ENCODE data around the gene CDC42EP2.

CDC42EP2 gene

GRCh38 chr11:65286686-65287085 is 28.0 kb upstream of the CDC42EP2 start:
- peaks cover 28% of the 10 kb centered on the region for H3K36me3 ChIP-seq (ENCODE audit: control insufficient read depth, insufficient read depth, low read length)
- H3K9me3 ChIP-seq (ENCODE audit: control insufficient read depth, insufficient read depth, low read length), result no peaks in the 10 kb centered on the region
- no CpG with 5 or more reads among the region's 4 CpGs for WGBS (ENCODE audit: insufficient coverage, insufficient read length)
- no peak for DNase-seq (ENCODE audit: low read depth, low spot score)
- H3K27ac ChIP-seq (ENCODE audit: low read length), result no peak overlapping the region
- no peaks in the 10 kb centered on the region for H3K27me3 ChIP-seq (ENCODE audit: control insufficient read depth, insufficient read depth, low read length)
- H3K4me1 ChIP-seq (ENCODE audit: control insufficient read depth, insufficient read depth, low read length), result no peaks in the 10 kb centered on the region
- H3K4me3 ChIP-seq (ENCODE audit: low read length), result no peak overlapping the region

DNA sequence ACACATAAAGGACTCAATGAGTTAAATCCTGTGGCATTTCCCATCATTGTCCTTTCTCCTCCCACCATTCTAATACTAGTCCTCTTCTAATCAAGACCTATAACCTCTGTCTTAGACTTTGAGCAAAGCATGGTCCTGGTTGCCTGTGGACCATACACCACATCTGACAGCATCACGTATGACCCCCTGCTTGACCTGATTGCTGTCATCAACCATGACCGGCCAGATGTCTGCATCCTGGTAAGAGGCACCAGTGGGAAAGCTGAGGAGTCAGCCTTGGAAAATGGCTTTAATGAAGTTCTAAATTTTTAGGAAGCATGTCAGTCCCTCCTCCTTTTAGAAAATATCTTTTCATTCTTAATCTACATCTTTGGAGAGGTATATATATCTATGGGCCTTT is 27.1 kb upstream of the CDC42EP2 start:
- no CpG with 5 or more reads among the region's 2 CpGs for WGBS (ENCODE audit: insufficient coverage, insufficient read length)
- H3K9me3 ChIP-seq (ENCODE audit: control insufficient read depth, insufficient read depth, low read length), result no peaks in the 10 kb centered on the region
- H3K27ac ChIP-seq (ENCODE audit: low read length), result no peak overlapping the region
- H3K36me3 ChIP-seq (ENCODE audit: control insufficient read depth, insufficient read depth, low read length), result peaks cover 28% of the 10 kb centered on the region
- DNase-seq (ENCODE audit: low read depth, low spot score), result no peak
- H3K4me1 ChIP-seq (ENCODE audit: control insufficient read depth, insufficient read depth, low read length), result no peaks in the 10 kb centered on the region
- H3K27me3 ChIP-seq (ENCODE audit: control insufficient read depth, insufficient read depth, low read length), result no peaks in the 10 kb centered on the region
- H3K4me3 ChIP-seq (ENCODE audit: low read length), result no peak overlapping the region

DNA sequence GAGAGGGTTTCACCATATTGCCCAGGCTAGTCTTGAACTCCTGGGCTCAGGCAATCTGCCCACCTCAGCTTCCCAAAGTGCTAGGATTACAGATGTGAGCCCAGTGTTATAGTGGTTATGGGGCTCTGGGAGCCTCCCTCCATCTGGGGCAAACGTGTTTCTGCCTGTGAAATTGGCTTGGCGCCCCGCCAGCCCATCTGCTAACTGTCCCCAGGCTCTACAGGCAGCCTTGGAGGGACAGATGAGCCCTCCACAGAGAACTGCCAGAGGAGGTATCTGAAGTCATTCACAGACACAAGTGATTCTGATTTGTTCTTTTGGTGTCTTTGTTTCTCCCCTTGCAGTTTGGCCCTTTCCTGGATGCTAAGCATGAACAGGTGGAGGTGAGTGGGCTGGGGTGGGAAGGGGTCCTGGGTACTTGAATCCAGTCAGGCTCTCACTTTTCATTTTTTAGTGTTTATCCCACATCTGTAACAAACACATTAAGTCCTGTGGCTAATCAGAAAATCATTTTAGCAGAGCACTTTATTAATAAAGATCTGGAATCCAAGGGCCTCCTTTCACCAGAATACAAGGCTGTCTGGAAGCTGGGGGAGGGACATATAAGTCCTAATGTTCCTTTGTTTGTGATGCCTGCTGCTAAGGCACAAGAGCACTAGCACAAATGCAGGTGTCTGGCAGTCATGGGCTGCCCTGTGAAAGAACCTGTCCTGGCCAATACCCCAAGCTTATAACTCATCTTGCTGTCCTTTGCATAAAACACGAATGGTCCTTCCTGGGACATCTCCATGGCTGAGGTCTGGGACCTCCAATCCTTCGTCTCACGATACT is 25.7 kb upstream of the CDC42EP2 start:
- DNase-seq (ENCODE audit: low read depth, low spot score), result no peak
- H3K9me3 ChIP-seq (ENCODE audit: control insufficient read depth, insufficient read depth, low read length), result no peaks in the 10 kb centered on the region
- no peaks in the 10 kb centered on the region for H3K4me1 ChIP-seq (ENCODE audit: control insufficient read depth, insufficient read depth, low read length)
- no peak overlapping the region for H3K4me3 ChIP-seq (ENCODE audit: low read length)
- no peak overlapping the region for H3K27ac ChIP-seq (ENCODE audit: low read length)
- no CpG with 5 or more reads among the region's 6 CpGs for WGBS (ENCODE audit: insufficient coverage, insufficient read length)
- H3K36me3 ChIP-seq (ENCODE audit: control insufficient read depth, insufficient read depth, low read length), result peaks cover 32% of the 10 kb centered on the region
- H3K27me3 ChIP-seq (ENCODE audit: control insufficient read depth, insufficient read depth, low read length), result no peaks in the 10 kb centered on the region

GRCh38 chr11:65290448-65291165 is 24.1 kb upstream of the CDC42EP2 start:
- no peak for DNase-seq (ENCODE audit: low read depth, low spot score)
- Histone ChIP-seq H3K4me3 (ENCODE audit: low read length) (no peak overlapping the region), H3K27ac (ENCODE audit: low read length) (no peak overlapping the region)

DNA sequence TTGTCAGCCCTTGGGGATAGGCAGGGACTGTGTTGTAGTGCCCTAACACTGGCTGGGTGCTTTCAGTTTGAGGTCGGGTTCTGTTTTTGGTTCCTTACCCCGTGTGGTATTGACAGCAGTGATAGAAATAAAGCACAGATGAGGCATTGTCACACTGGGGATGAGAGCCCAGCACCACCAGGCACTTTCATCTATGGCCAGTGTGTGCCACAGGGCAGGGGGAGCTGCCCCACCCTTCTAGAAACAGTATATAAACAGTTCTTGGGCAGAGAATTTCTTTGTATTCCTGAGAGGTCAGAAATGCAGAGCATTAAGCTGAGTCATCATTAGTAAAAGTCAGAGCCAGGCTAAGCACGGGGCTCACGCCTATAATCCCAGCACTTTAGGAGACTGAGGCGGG is 23.1 kb upstream of the CDC42EP2 start:
- WGBS (ENCODE audit: insufficient coverage, insufficient read length), result no CpG with 5 or more reads among the region's 5 CpGs
- H3K27ac ChIP-seq (ENCODE audit: low read length), result no peak overlapping the region
- H3K27me3 ChIP-seq (ENCODE audit: control insufficient read depth, insufficient read depth, low read length), result no peaks in the 10 kb centered on the region
- H3K4me3 ChIP-seq (ENCODE audit: low read length), result no peak overlapping the region
- no peak for DNase-seq (ENCODE audit: low read depth, low spot score)
- H3K4me1 ChIP-seq (ENCODE audit: control insufficient read depth, insufficient read depth, low read length), result no peaks in the 10 kb centered on the region
- H3K36me3 ChIP-seq (ENCODE audit: control insufficient read depth, insufficient read depth, low read length), result peaks cover 46% of the 10 kb centered on the region
- no peaks in the 10 kb centered on the region for H3K9me3 ChIP-seq (ENCODE audit: control insufficient read depth, insufficient read depth, low read length)

More at GRCh38 chr11:65290448-65291165, 24.1 kb upstream of the CDC42EP2 start:
- peaks cover 38% of the 10 kb centered on the region for H3K36me3 ChIP-seq (ENCODE audit: control insufficient read depth, insufficient read depth, low read length)
- no peaks in the 10 kb centered on the region for H3K4me1 ChIP-seq (ENCODE audit: control insufficient read depth, insufficient read depth, low read length)
- no peaks in the 10 kb centered on the region for H3K27me3 ChIP-seq (ENCODE audit: control insufficient read depth, insufficient read depth, low read length)
- no CpG with 5 or more reads among the region's 8 CpGs for WGBS (ENCODE audit: insufficient coverage, insufficient read length)
- no peaks in the 10 kb centered on the region for H3K9me3 ChIP-seq (ENCODE audit: control insufficient read depth, insufficient read depth, low read length)

- no CpG with 5 or more reads among the region's 5 CpGs for WGBS (ENCODE audit: insufficient coverage, insufficient read length)
- Histone ChIP-seq H3K36me3 (ENCODE audit: control insufficient read depth, insufficient read depth, low read length) (peaks cover 43% of the 10 kb centered on the region), H3K27ac (ENCODE audit: low read length) (no peak overlapping the region), H3K4me1 (ENCODE audit: control insufficient read depth, insufficient read depth, low read length) (no peaks in the 10 kb centered on the region), H3K4me3 (ENCODE audit: low read length) (no peak overlapping the region), H3K27me3 (ENCODE audit: control insufficient read depth, insufficient read depth, low read length) (no peaks in the 10 kb centered on the region), H3K9me3 (ENCODE audit: control insufficient read depth, insufficient read depth, low read length) (no peaks in the 10 kb centered on the region)
- DNase-seq (ENCODE audit: low read depth, low spot score), result no peak
Observed at GRCh38 chr11:65292890-65293289, 21.8 kb upstream of the CDC42EP2 start.

DNA sequence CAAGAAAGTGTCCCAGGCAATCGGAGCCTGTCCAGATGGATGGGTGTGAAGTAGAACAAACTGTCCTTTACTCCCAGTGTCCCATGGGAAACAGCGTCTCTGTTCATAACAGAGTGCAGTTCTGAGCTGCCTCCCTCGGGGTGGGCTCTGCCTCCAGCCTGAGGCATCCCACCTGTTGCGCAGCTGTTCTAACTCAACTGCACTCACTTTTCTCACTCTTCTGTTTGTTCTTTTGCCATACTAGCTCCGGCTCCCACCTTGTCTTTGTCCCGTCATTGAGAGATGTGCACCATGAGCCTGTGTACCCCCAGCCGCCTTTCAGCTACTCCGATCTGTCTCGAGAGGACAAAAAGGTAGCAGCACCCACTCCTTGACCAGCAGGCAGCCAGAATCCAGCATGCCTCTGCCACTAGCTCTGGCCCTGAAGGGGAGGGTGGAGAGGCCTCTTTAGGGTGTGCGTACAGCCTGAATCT is 20.7 kb upstream of the CDC42EP2 start:
- no peaks in the 10 kb centered on the region for H3K9me3 ChIP-seq (ENCODE audit: control insufficient read depth, insufficient read depth, low read length)
- DNase-seq (ENCODE audit: low read depth, low spot score), result no peak
- H3K4me1 ChIP-seq (ENCODE audit: control insufficient read depth, insufficient read depth, low read length), result no peaks in the 10 kb centered on the region
- H3K36me3 ChIP-seq (ENCODE audit: control insufficient read depth, insufficient read depth, low read length), result peaks cover 45% of the 10 kb centered on the region
- WGBS (ENCODE audit: insufficient coverage, insufficient read length), result no CpG with 5 or more reads among the region's 10 CpGs
- no peak overlapping the region for H3K4me3 ChIP-seq (ENCODE audit: low read length)
- H3K27me3 ChIP-seq (ENCODE audit: control insufficient read depth, insufficient read depth, low read length), result no peaks in the 10 kb centered on the region
- H3K27ac ChIP-seq (ENCODE audit: low read length), result no peak overlapping the region

DNA sequence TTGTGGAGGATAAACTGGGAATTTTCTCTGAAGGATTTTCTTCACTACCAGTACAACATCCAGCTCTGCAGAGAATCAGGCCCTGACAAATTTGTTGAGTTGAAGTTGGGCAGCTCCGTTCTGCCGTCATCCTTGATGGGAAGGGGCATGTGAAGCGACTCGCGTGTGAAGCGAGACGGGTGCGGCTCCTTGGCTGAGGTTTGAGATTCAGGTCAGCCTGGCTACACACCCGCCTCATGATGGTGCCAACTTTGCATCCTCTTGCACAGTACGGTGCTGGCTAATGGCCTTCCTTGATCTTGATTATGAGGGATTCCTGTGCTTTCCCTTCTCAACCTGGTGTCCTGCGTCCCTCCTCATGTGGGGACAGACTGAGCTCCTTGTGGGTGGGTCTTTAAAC is 19.7 kb upstream of the CDC42EP2 start:
- H3K9me3 ChIP-seq (ENCODE audit: control insufficient read depth, insufficient read depth, low read length), result no peaks in the 10 kb centered on the region
- no peak for DNase-seq (ENCODE audit: low read depth, low spot score)
- no peaks in the 10 kb centered on the region for H3K4me1 ChIP-seq (ENCODE audit: control insufficient read depth, insufficient read depth, low read length)
- H3K27ac ChIP-seq (ENCODE audit: low read length), result no peak overlapping the region
- no peak overlapping the region for H3K4me3 ChIP-seq (ENCODE audit: low read length)
- peaks cover 39% of the 10 kb centered on the region for H3K36me3 ChIP-seq (ENCODE audit: control insufficient read depth, insufficient read depth, low read length)
- WGBS (ENCODE audit: insufficient coverage, insufficient read length), result no CpG with 5 or more reads among the region's 11 CpGs
- no peaks in the 10 kb centered on the region for H3K27me3 ChIP-seq (ENCODE audit: control insufficient read depth, insufficient read depth, low read length)

GRCh38 chr11:65295571-65296341 is 18.9 kb upstream of the CDC42EP2 start:
- no peaks in the 10 kb centered on the region for H3K4me1 ChIP-seq (ENCODE audit: control insufficient read depth, insufficient read depth, low read length)
- H3K27ac ChIP-seq (ENCODE audit: low read length), result no peak overlapping the region

GRCh38 chr11:65297026-65297672 is 17.5 kb upstream of the CDC42EP2 start:
- Histone ChIP-seq H3K27me3 (ENCODE audit: control insufficient read depth, insufficient read depth, low read length) (no peaks in the 10 kb centered on the region), H3K4me1 (ENCODE audit: control insufficient read depth, insufficient read depth, low read length) (peaks cover 4% of the 10 kb centered on the region; the same call in 1 of the 2 replicates), H3K27ac (ENCODE audit: low read length) (no peak overlapping the region), H3K36me3 (ENCODE audit: control insufficient read depth, insufficient read depth, low read length) (peaks cover 30% of the 10 kb centered on the region), H3K4me3 (ENCODE audit: low read length) (no peak overlapping the region), H3K9me3 (ENCODE audit: control insufficient read depth, insufficient read depth, low read length) (no peaks in the 10 kb centered on the region)
- DNase-seq (ENCODE audit: low read depth, low spot score), result no peak
- WGBS (ENCODE audit: insufficient coverage, insufficient read length), result no CpG with 5 or more reads among the region's 12 CpGs

More at GRCh38 chr11:65295571-65296341, 18.9 kb upstream of the CDC42EP2 start:
- Histone ChIP-seq H3K9me3 (ENCODE audit: control insufficient read depth, insufficient read depth, low read length) (no peaks in the 10 kb centered on the region), H3K36me3 (ENCODE audit: control insufficient read depth, insufficient read depth, low read length) (peaks cover 36% of the 10 kb centered on the region), H3K27me3 (ENCODE audit: control insufficient read depth, insufficient read depth, low read length) (no peaks in the 10 kb centered on the region), H3K4me3 (ENCODE audit: low read length) (no peak overlapping the region)
- no CpG with 5 or more reads among the region's 11 CpGs for WGBS (ENCODE audit: insufficient coverage, insufficient read length)
- no peak for DNase-seq (ENCODE audit: low read depth, low spot score)

All from iPS DF 6.9 (cell line).